Upper lobe of left lung (tissue), 6 donors: Measurements from ENCODE around the gene FAM3C. TPM values are rescaled to one million over a fixed set of nuclear protein-coding genes. Genes with fewer than 3 reads are reported as not detected.
"Not testable (repeated sequence)": the region's sequence is repeated elsewhere in the genome, so short reads cannot be mapped to it uniquely, and the experiment has no call there.

Experiments
- ATAC-seq, 2 donors: fragments of 200-7000 bp; cut with Tn5 transposase; one replicate each; pipeline ENCODE4 v1.9.1; 2022; ENCODE audit warnings: mild to moderate bottlenecking in 2 of 2, moderate library complexity in 2 of 2; ENCODE audit not compliant: low FRiP score in 2 of 2
- DNase-seq, 2 donors: peaks; one replicate each; pipeline ENCODE4 v3.0.0-alpha.2; 2019 to 2020
- H3K27ac ChIP-seq, 4 donors: fragments of 200-600 bp; sonication (generic); one replicate each; pipeline ENCODE4 v1.5.1; 2016 to 2019
- H3K27me3 ChIP-seq, 4 donors: fragments of 200-600 bp; sonication (generic); one replicate each; pipeline ENCODE4 v1.5.1; 2017 to 2019
- H3K36me3 ChIP-seq, 4 donors: fragments of 200-600 bp; sonication (generic); one replicate each; pipeline ENCODE4 v1.5.1; 2016 to 2019
- H3K4me1 ChIP-seq, 4 donors: fragments of 200-600 bp; sonication (generic); one replicate each; pipeline ENCODE4 v1.5.1; 2018 to 2019
- H3K4me3 ChIP-seq, 4 donors: fragments of 200-600 bp; sonication (generic); one replicate each; pipeline ENCODE4 v1.5.1; 2017 to 2019; ENCODE audit warnings: mild to moderate bottlenecking in 2 of 4, moderate library complexity in 1 of 4
- H3K9me3 ChIP-seq, 4 donors: fragments of 200-600 bp; sonication (generic); one replicate each; pipeline ENCODE4 v1.5.1; 2018 to 2019
- CTCF ChIP-seq, 6 experiments: fragments of 450-650 bp in 4 of 6; fragments of 200-600 bp in 2 of 6; sonication (generic) in 2 of 6; IDR thresholded peaks; one replicate each; pipeline ENCODE4 v1.5.1; 2016 to 2019; ENCODE audit warnings: antibody characterized with exemption in 6 of 6
- EP300 ChIP-seq, 4 donors: sonication (generic); formaldehyde crosslinking; IDR thresholded peaks; one replicate each; pipeline ENCODE4 v1.5.1; 2017; ENCODE audit warnings: antibody characterized with exemption in 4 of 4, control low read depth in 2 of 4
- POLR2A ChIP-seq, 4 donors: fragments of 450-650 bp; IDR thresholded peaks; one replicate each; pipeline ENCODE4 v1.5.1; 2016 to 2017; ENCODE audit warnings: antibody characterized with exemption in 4 of 4, mild to moderate bottlenecking in 2 of 4
- POLR2AphosphoS5 ChIP-seq, 2 donors: sonication (generic); formaldehyde crosslinking; IDR thresholded peaks; one replicate each; pipeline ENCODE4 v1.5.1; 2017; ENCODE audit warnings: antibody characterized with exemption in 2 of 2
- WGBS, 2 donors: methylation state at CpG; one replicate each; pipeline ENCODE4 v1.1.5; 2017 to 2018; 5-methylcytosine and 5-hydroxymethylcytosine counted together
- total RNA-seq, 6 donors: library from RNA; depleted of rRNA in 4 of 6; stranded (reverse); fragments of >200 nt in 4 of 6; gene quantifications; one replicate each; pipeline versions ENCODE4 v1.1.0 to v1.2.1, GENCODE V29; 2016 to 2021
- donor health status: DM: no; HTN: no; CAD: no; lungs with moderate emphysema.
- donor health status: DM: no; HTN: yes; CAD: no; lungs with severe emphysema.

Gene FAM3C
- total RNA-seq, 6 donors from 2014 or later: 10.5 to 65.7 (median 34.9) TPM

- Histone ChIP-seq H3K9me3 (no peaks in the 10 kb centered on the region), H3K4me1 (peaks cover 10 to 14% (median 12%) of the 10 kb centered on the region in 4 donors), H3K27ac (no peak overlapping the region), H3K36me3 (no peaks in the 10 kb centered on the region), H3K4me3 (no peak overlapping the region), H3K27me3 (no peaks in the 10 kb centered on the region)
- ATAC-seq (peak in 1 of 2 donors; percentile 8), DNase-seq (no peak)
- no peak for TF ChIP-seq POLR2A (IDR thresholded peaks at IDR 0.05)
- no peak for TF ChIP-seq EP300 (IDR thresholded peaks at IDR 0.05)
- no peak for TF ChIP-seq CTCF (IDR thresholded peaks at IDR 0.05)
- no peak for TF ChIP-seq POLR2AphosphoS5 (IDR thresholded peaks at IDR 0.05)
- 86 to 87% methylated on average over 6 of the region's 6 CpGs for WGBS, 2 donors
These were observed 41.4 kb upstream of the FAM3C start for GRCh38 chr7:121437470-121437869.

GRCh38 chr7:121436688-121437087 is 40.6 kb upstream of the FAM3C start:
- no peaks in the 10 kb centered on the region for H3K36me3 ChIP-seq
- peaks cover 10 to 14% (median 12%) of the 10 kb centered on the region in 4 donors for H3K4me1 ChIP-seq
- H3K9me3 ChIP-seq: no peaks in the 10 kb centered on the region

GRCh38 chr7:121436136-121436535 is 40.0 kb upstream of the FAM3C start:
- no peak overlapping the region for H3K4me3 ChIP-seq
- no peaks in the 10 kb centered on the region for H3K36me3 ChIP-seq
- no peak for DNase-seq
- peaks cover 10 to 13% (median 12%) of the 10 kb centered on the region in 4 donors for H3K4me1 ChIP-seq
- no peak for TF ChIP-seq CTCF (IDR thresholded peaks at IDR 0.05)
- TF ChIP-seq POLR2A (IDR thresholded peaks at IDR 0.05): no peak
- no peak for TF ChIP-seq EP300 (IDR thresholded peaks at IDR 0.05)
- no peak for TF ChIP-seq POLR2AphosphoS5 (IDR thresholded peaks at IDR 0.05)
- ATAC-seq: no peak
- H3K9me3 ChIP-seq: no peaks in the 10 kb centered on the region
- no peak overlapping the region for H3K27ac ChIP-seq
- 88 to 94% methylated on average over 1 of the region's 1 CpG for WGBS, 2 donors
- no peaks in the 10 kb centered on the region for H3K27me3 ChIP-seq

More at GRCh38 chr7:121436688-121437087, 40.6 kb upstream of the FAM3C start:
- no peak for DNase-seq
- Histone ChIP-seq H3K4me3 (no peak overlapping the region), H3K27me3 (no peaks in the 10 kb centered on the region), H3K27ac (no peak overlapping the region)
- no peak for ATAC-seq
- WGBS, 2 donors: 87 to 93% methylated on average over 7 of the region's 7 CpGs
- no peak for TF ChIP-seq POLR2AphosphoS5 (IDR thresholded peaks at IDR 0.05)
- TF ChIP-seq CTCF (IDR thresholded peaks at IDR 0.05): no peak
- TF ChIP-seq EP300 (IDR thresholded peaks at IDR 0.05): no peak
- no peak for TF ChIP-seq POLR2A (IDR thresholded peaks at IDR 0.05)

- Histone ChIP-seq H3K9me3 (no peaks in the 10 kb centered on the region), H3K27me3 (no peaks in the 10 kb centered on the region), H3K27ac (no peak overlapping the region), H3K4me3 (no peak overlapping the region), H3K4me1 (peaks cover 10 to 12% (median 11%) of the 10 kb centered on the region in 4 donors), H3K36me3 (no peaks in the 10 kb centered on the region)
- 80 to 92% methylated on average over 2 of the region's 2 CpGs for WGBS, 2 donors
- ATAC-seq: no peak
- no peak for TF ChIP-seq CTCF (IDR thresholded peaks at IDR 0.05)
- TF ChIP-seq POLR2AphosphoS5 (IDR thresholded peaks at IDR 0.05): no peak
- no peak for TF ChIP-seq POLR2A (IDR thresholded peaks at IDR 0.05)
- TF ChIP-seq EP300 (IDR thresholded peaks at IDR 0.05): no peak
- DNase-seq: no peak
These were observed 37.7 kb upstream of the FAM3C start for GRCh38 chr7:121433775-121434174.

GRCh38 chr7:121432486-121432885 is 36.4 kb upstream of the FAM3C start:
- not testable (repeated sequence) for H3K36me3 ChIP-seq, DNase-seq, H3K9me3 ChIP-seq, H3K27me3 ChIP-seq, H3K4me1 ChIP-seq, H3K27ac ChIP-seq, H3K4me3 ChIP-seq, ATAC-seq
- 92 to 94% methylated on average over 4 of the region's 4 CpGs for WGBS, 2 donors
